ENCODE measurements around the gene C1QB.

The C1QB gene

GRCh38 chr1:22652881-22653316 lies at the start of gene C1QB:
C1QB (plus strand) TSS chr1:22653236; CDS start chr1:22659463, 6,227 bp downstream.
- DNase-seq (ENCODE audit: low read depth), result no peak

GRCh38 chr1:22606161-22606560 lies 46.9 kb upstream of the C1QB start:
- no peak for DNase-seq (ENCODE audit: low read depth)

- DNase-seq (ENCODE audit: low read depth), result no peak
Observed at GRCh38 chr1:22607154-22607553, 45.9 kb upstream of the C1QB start.

- DNase-seq (ENCODE audit: low read depth), result no peak
Observed at GRCh38 chr1:22608361-22608760, 44.7 kb upstream of the C1QB start.

GRCh38 chr1:22609291-22609690 lies 43.7 kb upstream of the C1QB start:
- DNase-seq (ENCODE audit: low read depth), result no peak

- no peak for DNase-seq (ENCODE audit: low read depth)
Observed at GRCh38 chr1:22611530-22611947, 41.5 kb upstream of the C1QB start.

GRCh38 chr1:22612671-22613571 lies 40.1 kb upstream of the C1QB start:
- DNase-seq (ENCODE audit: low read depth), result no peak

- DNase-seq (ENCODE audit: low read depth), result no peak
Observed at GRCh38 chr1:22613572-22613918, 39.5 kb upstream of the C1QB start.

GRCh38 chr1:22613951-22614350 lies 39.1 kb upstream of the C1QB start:
- no peak for DNase-seq (ENCODE audit: low read depth)

GRCh38 chr1:22615886-22616285 lies 37.1 kb upstream of the C1QB start:
- DNase-seq (ENCODE audit: low read depth), result no peak

- DNase-seq (ENCODE audit: low read depth), result no peak
Observed at GRCh38 chr1:22616571-22616970, 36.5 kb upstream of the C1QB start.

- DNase-seq (ENCODE audit: low read depth), result no peak
Observed at GRCh38 chr1:22618056-22618455, 35.0 kb upstream of the C1QB start.

GRCh38 chr1:22619252-22619651 lies 33.8 kb upstream of the C1QB start:
- DNase-seq (ENCODE audit: low read depth), result no peak

- no peak for DNase-seq (ENCODE audit: low read depth)
Observed at GRCh38 chr1:22619798-22620197, 33.2 kb upstream of the C1QB start.

GRCh38 chr1:22621761-22622160 lies 31.3 kb upstream of the C1QB start:
- DNase-seq (ENCODE audit: low read depth), result no peak

GRCh38 chr1:22625262-22625925 lies 27.6 kb upstream of the C1QB start:
- no peak for DNase-seq (ENCODE audit: low read depth)

GRCh38 chr1:22626237-22627157 lies 26.5 kb upstream of the C1QB start:
- no peak for DNase-seq (ENCODE audit: low read depth)

- DNase-seq (ENCODE audit: low read depth), result no peak
Observed at GRCh38 chr1:22627331-22627730, 25.7 kb upstream of the C1QB start.

- no peak for DNase-seq (ENCODE audit: low read depth)
Observed at GRCh38 chr1:22628698-22629444, 24.2 kb upstream of the C1QB start.

GRCh38 chr1:22629886-22630285 lies 23.1 kb upstream of the C1QB start:
- no peak for DNase-seq (ENCODE audit: low read depth)

GRCh38 chr1:22633697-22634463 lies 19.2 kb upstream of the C1QB start:
- DNase-seq (ENCODE audit: low read depth), result no peak

Measured in CMK (cell line).